ENCODE results near the gene OR2F2. TPM values are rescaled to one million over a fixed set of nuclear protein-coding genes. Genes with fewer than 3 reads are reported as not detected.

Gene OR2F2
- not detected for total RNA-seq
- not detected for polyA plus RNA-seq

GRCh38 chr7:143934526-143935325 is at the start of gene OR2F2:
Gene OR2F2 (plus strand): TSS chr7:143935233. CDS start chr7:143935233, 0 bp downstream.
- Histone ChIP-seq H3K9me3 (ENCODE audit: control insufficient read depth in 2 of 2, low read length in 2 of 2) (peaks cover 0 to 3% of the 10 kb centered on the region in 2 experiments), H3K27ac (ENCODE audit: insufficient read depth, low read length, poor library complexity, severe bottlenecking) (no peak within 1 kb of the TSS), H3K27me3 (ENCODE audit: control insufficient read depth, insufficient read depth, low read length) (no peaks in the 10 kb centered on the region), H3K36me3 (ENCODE audit: control insufficient read depth, insufficient read depth, low read length) (no peaks in the 10 kb centered on the region), H3K4me1 (ENCODE audit: control insufficient read depth, insufficient read depth, low read length, poor library complexity, severe bottlenecking) (no peaks in the 10 kb centered on the region), H3K4me3 (ENCODE audit: low read depth, low read length) (no peak within 1 kb of the TSS)
- ATAC-seq (ENCODE audit: low read depth in 2 of 2) (no peak), DNase-seq (no peak)
- H3K9me3 Mint-ChIP-seq = peaks cover 0 to 5% (median 2%) of the 10 kb centered on the region in 7 donors
- peak within 1 kb of the TSS in 1 of 3 donors; percentile 24 for H3K27ac Mint-ChIP-seq
- H3K27me3 Mint-ChIP-seq = no peaks in the 10 kb centered on the region
- H3K36me3 Mint-ChIP-seq = no peaks in the 10 kb centered on the region
- H3K4me3 Mint-ChIP-seq = peak within 1 kb of the TSS in 1 of 4 donors; percentile 5
- peaks cover 0 to 14% (median 10%) of the 10 kb centered on the region in 4 donors for H3K4me1 Mint-ChIP-seq

DNA sequence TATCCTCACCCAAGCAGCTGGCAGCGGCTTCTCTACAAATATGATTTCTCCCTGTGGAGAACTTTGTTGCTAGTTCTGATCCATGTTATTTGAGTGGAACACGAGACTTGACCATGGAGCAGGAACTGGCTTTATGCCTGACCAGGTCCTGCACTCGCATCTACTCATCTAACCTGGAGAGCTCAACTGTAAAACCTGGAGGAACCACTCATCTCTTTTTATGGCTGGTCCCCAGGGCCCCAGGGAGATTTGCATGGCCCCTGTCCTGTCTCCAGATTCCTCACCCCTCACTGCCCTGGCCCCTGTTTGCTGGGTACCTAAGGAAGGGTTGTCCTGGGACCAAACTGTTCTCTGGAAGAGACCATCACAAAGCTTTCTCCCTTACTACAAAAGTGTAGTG is 49.1 kb upstream of the OR2F2 start:
- H3K9me3 ChIP-seq (ENCODE audit: control insufficient read depth in 2 of 2, low read length in 2 of 2) = no peaks in the 10 kb centered on the region
- peaks cover 0 to 6% (median 3%) of the 10 kb centered on the region in 7 donors for H3K9me3 Mint-ChIP-seq
- H3K27ac Mint-ChIP-seq = no peak overlapping the region
- H3K4me3 Mint-ChIP-seq = no peak overlapping the region
- H3K4me1 ChIP-seq (ENCODE audit: control insufficient read depth, insufficient read depth, low read length, poor library complexity, severe bottlenecking) = peaks cover 7% of the 10 kb centered on the region
- H3K27me3 ChIP-seq (ENCODE audit: control insufficient read depth, insufficient read depth, low read length) = peaks cover 6% of the 10 kb centered on the region
- no peak overlapping the region for H3K4me3 ChIP-seq (ENCODE audit: low read depth, low read length)
- H3K27ac ChIP-seq (ENCODE audit: insufficient read depth, low read length, poor library complexity, severe bottlenecking) = no peak overlapping the region
- peaks cover 2% of the 10 kb centered on the region for H3K36me3 ChIP-seq (ENCODE audit: control insufficient read depth, insufficient read depth, low read length)
- peaks cover 7 to 23% (median 10%) of the 10 kb centered on the region in 4 donors for H3K4me1 Mint-ChIP-seq
- ATAC-seq (ENCODE audit: low read depth in 2 of 2) (no peak), DNase-seq (no peak)
- H3K27me3 Mint-ChIP-seq = peaks cover 30% of the 10 kb centered on the region
- H3K36me3 Mint-ChIP-seq = peaks cover 17% of the 10 kb centered on the region

DNA sequence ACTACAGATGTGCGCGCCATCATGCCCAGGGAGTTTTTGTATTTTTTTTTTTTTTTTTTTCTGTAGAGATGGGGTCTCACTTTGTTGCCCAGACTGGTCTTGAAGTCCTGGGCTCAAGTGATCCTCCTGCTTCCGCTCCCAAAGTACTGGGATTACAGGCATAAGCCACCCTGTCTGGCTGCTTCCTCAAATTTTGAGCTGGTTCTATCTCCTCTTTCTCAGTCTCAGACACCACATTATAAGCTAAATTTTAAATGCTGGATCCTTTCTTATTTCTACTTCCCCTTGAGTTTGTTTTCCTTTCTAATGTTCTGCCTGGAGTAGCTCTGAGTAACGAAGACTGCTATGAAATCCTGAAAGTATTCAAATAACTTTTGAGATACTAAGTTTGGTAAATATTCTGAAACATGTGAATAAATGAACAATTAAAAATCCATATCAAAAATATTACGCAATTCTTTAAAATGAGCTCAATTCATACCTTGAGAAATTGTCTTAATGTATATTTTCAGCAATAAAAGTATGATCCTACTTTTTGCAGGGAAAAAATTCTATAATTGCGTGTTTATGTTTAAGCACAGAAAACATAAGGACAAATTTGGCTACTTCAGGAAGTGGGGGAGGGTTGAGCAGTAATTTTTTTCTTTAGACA is 48.1 kb upstream of the OR2F2 start:
- H3K36me3 Mint-ChIP-seq = peaks cover 21% of the 10 kb centered on the region
- H3K4me1 ChIP-seq (ENCODE audit: control insufficient read depth, insufficient read depth, low read length, poor library complexity, severe bottlenecking) = peaks cover 7% of the 10 kb centered on the region
- H3K27me3 ChIP-seq (ENCODE audit: control insufficient read depth, insufficient read depth, low read length) = peaks cover 6% of the 10 kb centered on the region
- DNase-seq (no peak), ATAC-seq (ENCODE audit: low read depth in 2 of 2) (no peak)
- H3K36me3 ChIP-seq (ENCODE audit: control insufficient read depth, insufficient read depth, low read length) = peaks cover 2% of the 10 kb centered on the region
- H3K27me3 Mint-ChIP-seq = peaks cover 26% of the 10 kb centered on the region
- no peaks in the 10 kb centered on the region for H3K9me3 ChIP-seq (ENCODE audit: control insufficient read depth in 2 of 2, low read length in 2 of 2)
- no peak overlapping the region for H3K27ac Mint-ChIP-seq
- peaks cover 7 to 23% (median 12%) of the 10 kb centered on the region in 4 donors for H3K4me1 Mint-ChIP-seq
- H3K4me3 ChIP-seq (ENCODE audit: low read depth, low read length) = no peak overlapping the region
- no peak overlapping the region for H3K27ac ChIP-seq (ENCODE audit: insufficient read depth, low read length, poor library complexity, severe bottlenecking)
- peaks cover 0 to 10% (median 4%) of the 10 kb centered on the region in 7 donors for H3K9me3 Mint-ChIP-seq
- H3K4me3 Mint-ChIP-seq = no peak overlapping the region

GRCh38 chr7:143889068-143889467 is 46.0 kb upstream of the OR2F2 start:
- Mint-ChIP-seq H3K4me3 (no peak overlapping the region), H3K27ac (no peak overlapping the region), H3K9me3 (peaks cover 0 to 10% (median 4%) of the 10 kb centered on the region in 7 donors), H3K4me1 (peaks cover 2 to 15% (median 9%) of the 10 kb centered on the region in 4 donors), H3K36me3 (peaks cover 21% of the 10 kb centered on the region), H3K27me3 (peaks cover 13% of the 10 kb centered on the region)
- DNase-seq = no peak
- Histone ChIP-seq H3K9me3 (ENCODE audit: control insufficient read depth in 2 of 2, low read length in 2 of 2) (no peaks in the 10 kb centered on the region), H3K27ac (ENCODE audit: insufficient read depth, low read length, poor library complexity, severe bottlenecking) (no peak overlapping the region), H3K4me1 (ENCODE audit: control insufficient read depth, insufficient read depth, low read length, poor library complexity, severe bottlenecking) (peaks cover 7% of the 10 kb centered on the region), H3K36me3 (ENCODE audit: control insufficient read depth, insufficient read depth, low read length) (peaks cover 2% of the 10 kb centered on the region), H3K27me3 (ENCODE audit: control insufficient read depth, insufficient read depth, low read length) (peaks cover under 1% of the 10 kb centered on the region), H3K4me3 (ENCODE audit: low read depth, low read length) (no peak overlapping the region)
- ATAC-seq (ENCODE audit: low read depth in 2 of 2) = no peak

- Histone ChIP-seq H3K4me1 (ENCODE audit: control insufficient read depth, insufficient read depth, low read length, poor library complexity, severe bottlenecking) (no peaks in the 10 kb centered on the region), H3K9me3 (ENCODE audit: control insufficient read depth in 2 of 2, low read length in 2 of 2) (no peaks in the 10 kb centered on the region), H3K36me3 (ENCODE audit: control insufficient read depth, insufficient read depth, low read length) (peaks cover 2% of the 10 kb centered on the region), H3K27ac (ENCODE audit: insufficient read depth, low read length, poor library complexity, severe bottlenecking) (no peak overlapping the region), H3K4me3 (ENCODE audit: low read depth, low read length) (no peak overlapping the region), H3K27me3 (ENCODE audit: control insufficient read depth, insufficient read depth, low read length) (no peaks in the 10 kb centered on the region)
- Mint-ChIP-seq H3K27me3 (peaks cover 11% of the 10 kb centered on the region), H3K27ac (no peak overlapping the region), H3K4me1 (peaks cover 0 to 15% (median 8%) of the 10 kb centered on the region in 4 donors), H3K9me3 (peaks cover 0 to 10% (median 4%) of the 10 kb centered on the region in 7 donors), H3K36me3 (peaks cover 25% of the 10 kb centered on the region), H3K4me3 (no peak overlapping the region)
- no peak for DNase-seq
- no peak for ATAC-seq (ENCODE audit: low read depth in 2 of 2)
Measured at GRCh38 chr7:143890558-143890957, 44.5 kb upstream of the OR2F2 start.

DNA sequence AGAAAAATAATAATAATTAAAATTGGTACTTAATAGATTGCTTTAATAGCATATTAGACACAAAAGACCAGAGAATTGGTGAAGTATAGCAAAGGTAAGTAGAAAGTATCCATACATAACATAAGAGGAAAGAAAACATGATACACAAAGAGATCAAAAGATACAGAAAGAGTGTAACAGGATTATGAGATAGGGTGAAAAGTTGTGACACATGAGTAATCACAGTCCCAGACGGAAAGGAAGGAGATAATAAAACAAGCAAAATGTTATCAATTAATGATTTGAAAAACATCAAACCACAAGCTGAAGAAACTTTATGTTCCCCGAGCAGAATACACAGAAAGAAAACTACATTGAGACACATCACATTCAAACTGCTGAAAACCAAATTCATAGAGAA is 43.6 kb upstream of the OR2F2 start:
- H3K36me3 Mint-ChIP-seq = peaks cover 25% of the 10 kb centered on the region

DNA sequence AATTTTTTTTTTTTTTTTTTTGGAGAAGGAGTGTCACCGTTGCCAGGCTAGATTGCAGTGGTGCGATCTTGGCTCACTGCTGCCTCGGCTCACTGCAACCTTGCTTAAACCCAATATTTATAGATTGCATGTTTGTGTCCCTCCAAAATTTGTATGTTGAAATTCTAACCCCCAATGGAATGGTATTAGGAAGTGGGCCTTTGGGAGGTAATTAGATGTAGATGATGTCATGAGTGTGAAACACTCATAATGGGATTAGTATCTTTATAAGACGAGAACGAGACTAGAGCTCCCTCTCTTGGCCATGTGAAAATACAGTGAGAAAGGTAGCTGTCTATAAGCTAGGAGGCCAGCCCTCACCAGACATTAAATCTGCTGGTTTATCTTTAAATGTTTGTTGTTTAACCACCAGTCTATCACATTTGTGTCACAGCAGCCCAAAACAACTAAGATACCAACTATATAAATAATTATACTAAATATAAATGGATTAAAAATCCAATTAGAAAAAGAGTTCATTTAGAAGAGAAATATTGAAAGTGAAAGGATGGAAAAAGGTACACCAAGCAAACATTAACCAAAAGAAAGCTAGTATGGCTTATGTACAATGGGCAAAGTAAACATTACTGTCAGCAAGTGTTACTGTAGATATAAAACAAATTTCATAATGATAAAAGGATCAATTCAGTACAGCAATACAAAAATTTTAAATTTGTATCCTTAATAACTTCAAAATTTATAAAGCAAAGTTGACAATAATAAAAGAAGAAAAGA is 42.3 kb upstream of the OR2F2 start:
- Mint-ChIP-seq H3K4me1 (peaks cover 6 to 15% (median 12%) of the 10 kb centered on the region in 4 donors), H3K9me3 (peaks cover 0 to 10% (median 4%) of the 10 kb centered on the region in 7 donors), H3K36me3 (peaks cover 25% of the 10 kb centered on the region), H3K27ac (no peak overlapping the region), H3K27me3 (peaks cover 11% of the 10 kb centered on the region), H3K4me3 (no peak overlapping the region)
- Histone ChIP-seq H3K4me3 (ENCODE audit: low read depth, low read length) (no peak overlapping the region), H3K4me1 (ENCODE audit: control insufficient read depth, insufficient read depth, low read length, poor library complexity, severe bottlenecking) (no peaks in the 10 kb centered on the region), H3K27ac (ENCODE audit: insufficient read depth, low read length, poor library complexity, severe bottlenecking) (no peak overlapping the region), H3K9me3 (ENCODE audit: control insufficient read depth in 2 of 2, low read length in 2 of 2) (no peaks in the 10 kb centered on the region), H3K36me3 (ENCODE audit: control insufficient read depth, insufficient read depth, low read length) (no peaks in the 10 kb centered on the region), H3K27me3 (ENCODE audit: control insufficient read depth, insufficient read depth, low read length) (no peaks in the 10 kb centered on the region)
- ATAC-seq (ENCODE audit: low read depth in 2 of 2) (peak; percentile 59 to 66), DNase-seq (peak in 2 of 3 donors; percentile 27 to 57)

More for the DNA sequence above, 43.6 kb upstream of the OR2F2 start:
- no peak overlapping the region for H3K27ac ChIP-seq (ENCODE audit: insufficient read depth, low read length, poor library complexity, severe bottlenecking)
- no peaks in the 10 kb centered on the region for H3K27me3 ChIP-seq (ENCODE audit: control insufficient read depth, insufficient read depth, low read length)
- H3K9me3 ChIP-seq (ENCODE audit: control insufficient read depth in 2 of 2, low read length in 2 of 2) = no peaks in the 10 kb centered on the region
- no peak overlapping the region for H3K27ac Mint-ChIP-seq
- ATAC-seq (ENCODE audit: low read depth in 2 of 2) (no peak), DNase-seq (no peak)
- no peak overlapping the region for H3K4me3 ChIP-seq (ENCODE audit: low read depth, low read length)
- peaks cover 0 to 13% (median 8%) of the 10 kb centered on the region in 4 donors for H3K4me1 Mint-ChIP-seq
- peaks cover 2% of the 10 kb centered on the region for H3K36me3 ChIP-seq (ENCODE audit: control insufficient read depth, insufficient read depth, low read length)
- H3K4me1 ChIP-seq (ENCODE audit: control insufficient read depth, insufficient read depth, low read length, poor library complexity, severe bottlenecking) = no peaks in the 10 kb centered on the region
- H3K4me3 Mint-ChIP-seq = no peak overlapping the region
- peaks cover 11% of the 10 kb centered on the region for H3K27me3 Mint-ChIP-seq
- H3K9me3 Mint-ChIP-seq = peaks cover 0 to 10% (median 4%) of the 10 kb centered on the region in 7 donors
